Brain pericyte (primary cell): ENCODE measurements around the gene FHDC1.

Experiments
- DNase-seq: peaks from one replicate; pipeline ENCODE4 v3.0.0-alpha.2; 2012; ENCODE audit warnings: low read depth, low spot score

The FHDC1 gene

GRCh38 chr4:152981278-152981677 is 45.2 kb downstream of the FHDC1 start:
- no peak for DNase-seq

- no peak for DNase-seq
Observed at GRCh38 chr4:152981842-152982241, 45.7 kb downstream of the FHDC1 start.

- DNase-seq = no peak
Observed at GRCh38 chr4:152983221-152983620, 47.1 kb downstream of the FHDC1 start.

- no peak for DNase-seq
Observed at GRCh38 chr4:152983774-152984411, 47.8 kb downstream of the FHDC1 start.

GRCh38 chr4:152988721-152989553 is 52.8 kb downstream of the FHDC1 start:
- DNase-seq = no peak

- DNase-seq = no peak
Observed at GRCh38 chr4:152989554-152989970, 53.4 kb downstream of the FHDC1 start.

- DNase-seq = no peak
Observed at GRCh38 chr4:152990471-152991131, 54.5 kb downstream of the FHDC1 start.

GRCh38 chr4:152991398-152991797 is 55.3 kb downstream of the FHDC1 start:
- DNase-seq = no peak

- DNase-seq = no peak
Observed at GRCh38 chr4:152992027-152992426, 55.9 kb downstream of the FHDC1 start.

- DNase-seq = no peak
Observed at GRCh38 chr4:152992466-152992865, 56.3 kb downstream of the FHDC1 start.

- no peak for DNase-seq
Observed at GRCh38 chr4:152994038-152994437, 57.9 kb downstream of the FHDC1 start.

GRCh38 chr4:152996111-152996571 is 60.0 kb downstream of the FHDC1 start:
- no peak for DNase-seq

- DNase-seq = no peak
Observed at GRCh38 chr4:152996672-152997071, 60.5 kb downstream of the FHDC1 start.

- no peak for DNase-seq
Observed at GRCh38 chr4:152997288-152997687, 61.2 kb downstream of the FHDC1 start.

- no peak for DNase-seq
Observed at GRCh38 chr4:152997771-152998487, 61.8 kb downstream of the FHDC1 start.

- DNase-seq = no peak
Observed at GRCh38 chr4:152998861-152999260, 62.7 kb downstream of the FHDC1 start.

GRCh38 chr4:152999346-153000075 is 63.4 kb downstream of the FHDC1 start:
- no peak for DNase-seq

- no peak for DNase-seq
Observed at GRCh38 chr4:153000076-153000420, 63.9 kb downstream of the FHDC1 start.

- no peak for DNase-seq
Observed at GRCh38 chr4:153001626-153002025, 65.5 kb downstream of the FHDC1 start.

GRCh38 chr4:153002110-153002509 is 66.0 kb downstream of the FHDC1 start:
- no peak for DNase-seq
